Measurements from ENCODE around the gene DPY30. TPM values are rescaled to one million over a fixed set of nuclear protein-coding genes. Genes with fewer than 3 reads are reported as not detected.
"Not testable (repeated sequence)": the region's sequence is repeated elsewhere in the genome, so short reads cannot be mapped to it uniquely, and the experiment has no call there.

DPY30 gene
- total RNA-seq, 3 donors from 2014 or later (not counting 1 experiment from before 2014, with no cell fraction given), result 24.3 to 36.6 (median 25.7) TPM

GRCh38 chr2:32018789-32019482, 20.7 kb downstream of the DPY30 start:
- H3K9me3 ChIP-seq (ENCODE audit: control insufficient read depth, insufficient read depth, low read length); H3K27me3 ChIP-seq (ENCODE audit: control insufficient read depth, insufficient read depth, low read length); intact Hi-C loops (cut with micrococcal nuclease); H3K27ac Mint-ChIP-seq; H3K36me3 Mint-ChIP-seq; ATAC-seq; DNase-seq; H3K27me3 Mint-ChIP-seq (ENCODE audit: low read depth in 2 of 2); H3K4me1 Mint-ChIP-seq; H3K4me1 ChIP-seq (ENCODE audit: control insufficient read depth, insufficient read depth, low read length); H3K4me3 ChIP-seq (ENCODE audit: low read length); H3K9me3 Mint-ChIP-seq; H3K27ac ChIP-seq (ENCODE audit: low read length); H3K4me3 Mint-ChIP-seq: not testable (repeated sequence)
- H3K36me3 ChIP-seq (ENCODE audit: control insufficient read depth, insufficient read depth, low read length), result peaks cover 14% of the 10 kb centered on the region
- 96% methylated on average over 9 of the region's 9 CpGs for WGBS (ENCODE audit: insufficient coverage)

GRCh38 chr2:32012872-32013271, 26.7 kb downstream of the DPY30 start:
- Mint-ChIP-seq H3K4me1 (peaks cover 19 to 27% of the 10 kb centered on the region in 2 donors), H3K36me3 (no peaks in the 10 kb centered on the region), H3K4me3 (peak overlapping the region; percentile 2), H3K27ac (peak overlapping the region; percentile 36 to 89), H3K27me3 (ENCODE audit: low read depth in 2 of 2) (no peaks in the 10 kb centered on the region), H3K9me3 (no peaks in the 10 kb centered on the region)
- intact Hi-C loops (cut with micrococcal nuclease), result no loop called here
- ATAC-seq (no peak), DNase-seq (no peak)
- TF ChIP-seq CTCF (IDR thresholded peaks at IDR 0.05), result no peak
- Histone ChIP-seq H3K4me3 (ENCODE audit: low read length) (no peak overlapping the region), H3K27me3 (ENCODE audit: control insufficient read depth, insufficient read depth, low read length) (no peaks in the 10 kb centered on the region), H3K4me1 (ENCODE audit: control insufficient read depth, insufficient read depth, low read length) (peaks cover 19% of the 10 kb centered on the region), H3K9me3 (ENCODE audit: control insufficient read depth, insufficient read depth, low read length) (no peaks in the 10 kb centered on the region), H3K27ac (ENCODE audit: low read length) (no peak overlapping the region), H3K36me3 (ENCODE audit: control insufficient read depth, insufficient read depth, low read length) (no peaks in the 10 kb centered on the region)
- WGBS (ENCODE audit: insufficient coverage), result no CpG with 5 or more reads among the region's 1 CpG

GRCh38 chr2:32011485-32011960, 28.1 kb downstream of the DPY30 start:
- H3K9me3 ChIP-seq (ENCODE audit: control insufficient read depth, insufficient read depth, low read length), result no peaks in the 10 kb centered on the region
- H3K27ac ChIP-seq (ENCODE audit: low read length), result peak overlapping the region; percentile 71
- H3K4me1 ChIP-seq (ENCODE audit: control insufficient read depth, insufficient read depth, low read length), result peaks cover 20% of the 10 kb centered on the region
- H3K4me1 Mint-ChIP-seq, result peaks cover 30 to 37% of the 10 kb centered on the region in 2 donors
- intact Hi-C loops (cut with micrococcal nuclease), result loop anchor here (1.0 kb wide), 1 partner anchor 52 kb away; the partner anchor contains the start of gene SPAST
- H3K27me3 ChIP-seq (ENCODE audit: control insufficient read depth, insufficient read depth, low read length), result no peaks in the 10 kb centered on the region
- DNase-seq, result no peak
- H3K4me3 ChIP-seq (ENCODE audit: low read length), result peak overlapping the region; percentile 51
- H3K27me3 Mint-ChIP-seq (ENCODE audit: low read depth in 2 of 2), result no peaks in the 10 kb centered on the region
- H3K36me3 Mint-ChIP-seq, result no peaks in the 10 kb centered on the region
- H3K27ac Mint-ChIP-seq, result peak overlapping the region; percentile 89 to 93
- TF ChIP-seq CTCF (IDR thresholded peaks at IDR 0.05), result no peak
- H3K4me3 Mint-ChIP-seq, result peak overlapping the region; percentile 92
- H3K36me3 ChIP-seq (ENCODE audit: control insufficient read depth, insufficient read depth, low read length), result no peaks in the 10 kb centered on the region
- no peak for ATAC-seq
- WGBS (ENCODE audit: insufficient coverage), result 97% methylated on average over 4 of the region's 5 CpGs
- no peaks in the 10 kb centered on the region for H3K9me3 Mint-ChIP-seq

DNA sequence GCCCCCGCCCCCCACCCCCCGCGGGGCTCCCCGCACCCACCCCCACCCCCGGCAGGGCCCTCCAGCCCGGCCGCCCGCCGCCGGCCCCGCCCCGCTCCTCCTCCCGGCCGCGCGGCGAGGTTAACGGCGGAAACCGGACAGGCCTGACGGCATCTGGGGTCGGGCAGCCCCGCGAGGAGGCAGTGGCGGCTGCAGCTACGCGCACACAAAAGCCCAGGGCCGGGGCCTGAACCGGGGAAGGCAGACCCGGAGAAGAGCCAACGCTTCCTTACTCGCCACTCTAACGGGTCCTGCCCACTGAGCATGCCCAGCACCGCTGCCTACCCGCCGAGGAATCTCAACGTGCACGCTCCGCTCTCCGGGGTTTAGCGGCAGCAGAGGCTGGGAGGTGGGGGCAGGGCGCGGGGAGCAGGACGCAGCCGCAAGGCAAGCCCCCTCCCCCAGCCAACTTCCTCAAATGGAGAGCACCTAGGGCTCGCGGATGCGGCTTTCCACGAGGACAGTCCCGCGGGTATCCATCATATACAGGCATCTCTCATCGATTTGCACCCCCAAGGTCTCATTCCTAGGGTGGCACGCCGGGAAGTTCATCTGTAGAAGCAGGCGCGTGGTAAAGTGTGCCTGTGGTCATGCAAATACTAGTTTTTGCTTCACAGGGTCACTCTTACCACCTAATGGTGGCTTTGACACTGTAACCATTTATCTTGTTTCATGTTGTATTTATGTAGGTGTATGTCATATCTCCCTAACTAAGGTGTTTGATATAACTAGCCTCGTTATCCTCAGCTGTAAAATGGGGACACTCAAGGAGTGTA, 28.7 kb downstream of the DPY30 start, which contains the start of gene MEMO1:
Gene MEMO1 (minus strand): TSS at position 339 of the 815 bp plus-strand sequence. CDS start 761 bp downstream, outside the sequence.
- H3K27me3 Mint-ChIP-seq (ENCODE audit: low read depth in 2 of 2), result no peaks in the 10 kb centered on the region

DNA sequence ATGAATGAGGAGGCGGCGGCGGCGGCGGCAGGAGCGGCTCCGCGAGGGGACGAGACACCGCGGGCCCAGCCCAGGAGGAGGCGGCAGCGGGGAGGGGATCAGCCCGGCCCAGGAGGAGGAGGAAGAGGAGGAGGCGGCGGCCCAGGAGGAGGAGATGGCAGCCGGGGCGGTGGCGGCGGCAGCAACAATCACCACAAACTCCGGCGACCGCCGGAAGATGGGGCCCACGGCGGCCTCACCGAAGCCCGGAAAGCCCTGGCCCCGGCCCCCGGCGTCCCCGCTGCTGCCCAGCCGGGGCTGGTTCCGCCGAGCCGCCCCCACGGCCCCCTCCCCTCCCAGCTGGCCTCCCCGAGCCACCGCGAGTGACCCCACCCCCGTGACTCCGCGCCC, 29.3 kb downstream of the DPY30 start:
- H3K36me3 Mint-ChIP-seq; H3K36me3 ChIP-seq (ENCODE audit: control insufficient read depth, insufficient read depth, low read length); H3K9me3 Mint-ChIP-seq; H3K27ac ChIP-seq (ENCODE audit: low read length); intact Hi-C loops (cut with micrococcal nuclease); H3K27me3 Mint-ChIP-seq (ENCODE audit: low read depth in 2 of 2); H3K9me3 ChIP-seq (ENCODE audit: control insufficient read depth, insufficient read depth, low read length); H3K27me3 ChIP-seq (ENCODE audit: control insufficient read depth, insufficient read depth, low read length): not testable (repeated sequence)
- peak; percentile 57 to 79 for DNase-seq
- peak; percentile 60 to 82 (median 71) for ATAC-seq
- Histone ChIP-seq H3K4me3 (ENCODE audit: low read length) (peak overlapping the region; percentile 27), H3K4me1 (ENCODE audit: control insufficient read depth, insufficient read depth, low read length) (peaks cover 22% of the 10 kb centered on the region)
- WGBS (ENCODE audit: insufficient coverage), result under 1% methylated on average over 21 of the region's 43 CpGs
- peak overlapping the region in 1 of 2 donors; percentile 93 for H3K27ac Mint-ChIP-seq
- peaks cover 40 to 48% of the 10 kb centered on the region in 2 donors for H3K4me1 Mint-ChIP-seq
- H3K4me3 Mint-ChIP-seq, result peak overlapping the region; percentile 65

More for the DNA sequence above, 28.7 kb downstream of the DPY30 start, which contains the start of gene MEMO1:
- Mint-ChIP-seq H3K4me1 (peaks cover 34 to 42% of the 10 kb centered on the region in 2 donors), H3K36me3 (no peaks in the 10 kb centered on the region), H3K4me3 (peak within 1 kb of the TSS; percentile 92), H3K27ac (peak within 1 kb of the TSS; percentile 89 to 93), H3K9me3 (no peaks in the 10 kb centered on the region)
- WGBS (ENCODE audit: insufficient coverage), result under 1% methylated on average over 51 of the region's 57 CpGs
- TF ChIP-seq CTCF (IDR thresholded peaks at IDR 0.05), result no peak
- H3K27ac ChIP-seq (ENCODE audit: low read length), result peak within 1 kb of the TSS; percentile 71
- intact Hi-C loops (cut with micrococcal nuclease), result loop anchor here (1.0 kb wide), 1 partner anchor 52 kb away; the partner anchor contains the start of gene SPAST
- DNase-seq, result peak; percentile 83 to 95
- ATAC-seq, result peak; percentile 72 to 88 (median 73)
- H3K4me1 ChIP-seq (ENCODE audit: control insufficient read depth, insufficient read depth, low read length), result peaks cover 22% of the 10 kb centered on the region
- H3K4me3 ChIP-seq (ENCODE audit: low read length), result peak within 1 kb of the TSS; percentile 68
- H3K9me3 ChIP-seq (ENCODE audit: control insufficient read depth, insufficient read depth, low read length), result no peaks in the 10 kb centered on the region
- no peaks in the 10 kb centered on the region for H3K36me3 ChIP-seq (ENCODE audit: control insufficient read depth, insufficient read depth, low read length)
- H3K27me3 ChIP-seq (ENCODE audit: control insufficient read depth, insufficient read depth, low read length), result no peaks in the 10 kb centered on the region

All from natural killer cell (primary cell).